GM18870 (cell line): ENCODE data around the gene PNCK.
"Not testable (repeated sequence)": the region's sequence is repeated elsewhere in the genome, so short reads cannot be mapped to it uniquely, and the experiment has no call there.

ENCODE experiments used
- ATAC-seq: cut with Tn5 transposase; IDR thresholded peaks from one replicate; pipeline ENCODE4 v1.9.1; 2021; ENCODE audit warnings: moderate library complexity; ENCODE audit not compliant: unreplicated experiment

Gene PNCK

GRCh38 chrX:153686711-153687110, 13.1 kb upstream of the PNCK start:
- no peak for ATAC-seq

DNA sequence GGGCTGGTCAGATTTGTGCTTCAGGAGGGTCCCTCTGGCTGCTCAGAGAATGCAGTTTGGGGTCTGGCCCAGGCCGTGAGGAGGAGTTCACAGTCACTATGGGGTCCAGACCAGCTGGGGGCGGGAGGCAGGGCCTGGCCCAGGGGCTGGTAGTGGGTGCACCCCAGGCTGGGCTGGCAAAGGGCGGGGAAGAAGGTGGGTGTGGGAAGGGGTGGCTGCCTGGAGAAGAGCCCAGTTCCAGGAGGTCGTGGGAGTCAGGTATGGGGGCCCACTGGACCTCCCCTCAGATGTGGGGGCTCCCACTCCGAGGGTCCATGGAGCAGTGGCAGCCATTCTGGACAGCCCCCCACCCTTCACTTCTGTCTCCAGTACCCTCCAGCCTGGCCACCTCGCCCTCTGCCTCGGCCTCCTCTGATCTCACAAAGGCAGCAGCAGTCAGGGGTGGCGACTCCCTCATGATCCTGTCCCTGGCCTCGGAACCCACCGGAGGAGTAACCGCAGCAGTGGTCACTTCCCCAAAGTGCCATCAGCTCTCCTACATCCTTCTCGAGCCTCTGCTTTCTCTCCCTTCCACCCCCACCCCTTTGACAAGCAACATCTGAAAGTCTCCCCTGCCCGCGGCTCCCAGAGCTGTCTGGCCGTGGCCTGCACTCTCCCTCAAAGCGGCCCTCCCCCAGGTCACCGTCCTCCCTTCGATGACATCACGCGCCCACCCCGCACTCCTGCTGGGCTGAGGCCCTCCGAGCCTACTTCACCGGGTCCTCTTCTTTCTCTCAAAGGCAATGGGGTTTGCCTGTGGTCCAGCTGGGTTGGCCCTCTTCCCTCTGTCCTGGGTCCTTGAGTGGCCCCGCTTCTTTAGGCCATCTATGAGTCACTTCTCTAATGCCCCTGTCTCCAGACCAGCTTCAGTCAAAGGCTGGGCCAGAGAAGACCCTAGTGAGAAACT, 12.4 kb upstream of the PNCK start:
- no peak for ATAC-seq

- ATAC-seq, result no peak
Measured at GRCh38 chrX:153685156-153685536, 11.5 kb upstream of the PNCK start.

DNA sequence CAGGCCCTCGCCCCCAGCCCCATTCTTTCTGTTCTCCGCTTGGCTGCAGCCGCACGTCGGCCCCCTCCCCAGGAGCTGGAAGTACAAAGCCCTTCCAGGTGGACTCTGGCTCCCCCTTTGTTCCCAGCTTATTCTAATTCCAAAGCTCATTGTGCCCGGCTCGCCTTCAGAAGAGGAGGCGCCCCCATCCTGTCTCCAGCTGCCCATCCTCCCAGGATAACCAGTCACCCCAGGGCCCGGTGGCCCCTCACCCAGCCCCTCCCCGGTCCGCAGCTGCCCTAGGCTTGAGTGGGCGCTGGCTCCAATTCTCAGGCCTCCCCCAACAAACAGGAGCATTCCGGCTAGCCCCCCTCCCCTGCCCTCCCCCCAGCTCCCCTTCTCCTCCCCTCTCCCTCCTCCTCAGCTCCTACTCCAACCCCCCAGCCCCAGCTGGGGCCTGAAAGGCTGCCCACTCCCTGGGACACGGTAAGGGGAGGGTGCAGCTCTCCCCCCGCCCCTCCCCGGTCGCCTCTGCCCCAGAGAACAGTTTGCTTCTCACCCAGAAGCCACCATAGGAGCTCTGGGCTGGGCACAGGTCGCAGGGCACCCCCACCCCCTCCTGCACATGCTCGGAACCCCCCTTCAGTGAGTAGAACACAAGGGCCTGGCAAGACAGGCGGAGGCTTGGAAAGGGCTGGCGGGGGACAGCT, 11.0 kb upstream of the PNCK start:
- ATAC-seq, result no peak

DNA sequence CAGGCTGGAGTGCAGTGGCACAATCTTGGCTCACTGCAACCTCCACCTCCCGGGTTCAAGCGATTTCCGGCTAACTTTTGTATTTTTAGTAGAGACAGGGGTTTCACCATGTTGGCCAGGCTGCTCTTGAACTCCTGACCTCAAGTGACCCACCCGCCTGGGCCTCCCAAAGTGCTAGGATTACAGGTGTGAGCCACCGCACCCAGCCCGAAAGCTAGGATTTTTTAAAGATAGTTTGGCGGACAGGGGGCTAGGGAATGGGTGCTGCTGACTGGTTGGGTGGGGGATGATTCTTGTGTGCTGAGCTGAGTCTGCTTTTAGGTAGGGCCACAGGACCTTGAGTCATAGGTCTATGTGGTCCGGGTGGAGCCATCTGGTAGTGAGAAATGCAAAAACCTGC, 9.9 kb upstream of the PNCK start:
- ATAC-seq, result not testable (repeated sequence)

DNA sequence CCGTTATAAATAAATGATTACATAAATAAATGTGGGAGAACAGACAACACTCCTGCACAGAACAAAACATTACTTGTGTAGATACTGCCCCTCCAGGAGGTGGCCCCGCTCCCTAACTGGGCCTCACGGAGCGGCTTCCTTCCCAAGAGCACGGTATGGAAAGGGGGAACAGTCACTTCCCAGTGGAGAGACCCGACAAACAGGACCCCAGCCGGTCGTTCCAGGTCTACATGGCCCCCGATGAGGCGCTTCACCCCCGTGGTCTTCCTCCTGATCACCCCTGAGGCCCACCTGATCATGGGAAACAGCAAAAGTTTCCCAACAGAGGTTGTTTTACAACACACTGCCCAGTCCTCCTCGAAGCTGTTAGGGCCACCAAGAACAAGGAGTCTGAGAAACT, 7.6 kb upstream of the PNCK start:
- ATAC-seq, result no peak

GRCh38 chrX:153674219-153674851, 722 bp upstream of the PNCK start:
- no peak for ATAC-seq

- ATAC-seq, result no peak
Measured at GRCh38 chrX:153672531-153673427, 834 bp downstream of the PNCK start.

DNA sequence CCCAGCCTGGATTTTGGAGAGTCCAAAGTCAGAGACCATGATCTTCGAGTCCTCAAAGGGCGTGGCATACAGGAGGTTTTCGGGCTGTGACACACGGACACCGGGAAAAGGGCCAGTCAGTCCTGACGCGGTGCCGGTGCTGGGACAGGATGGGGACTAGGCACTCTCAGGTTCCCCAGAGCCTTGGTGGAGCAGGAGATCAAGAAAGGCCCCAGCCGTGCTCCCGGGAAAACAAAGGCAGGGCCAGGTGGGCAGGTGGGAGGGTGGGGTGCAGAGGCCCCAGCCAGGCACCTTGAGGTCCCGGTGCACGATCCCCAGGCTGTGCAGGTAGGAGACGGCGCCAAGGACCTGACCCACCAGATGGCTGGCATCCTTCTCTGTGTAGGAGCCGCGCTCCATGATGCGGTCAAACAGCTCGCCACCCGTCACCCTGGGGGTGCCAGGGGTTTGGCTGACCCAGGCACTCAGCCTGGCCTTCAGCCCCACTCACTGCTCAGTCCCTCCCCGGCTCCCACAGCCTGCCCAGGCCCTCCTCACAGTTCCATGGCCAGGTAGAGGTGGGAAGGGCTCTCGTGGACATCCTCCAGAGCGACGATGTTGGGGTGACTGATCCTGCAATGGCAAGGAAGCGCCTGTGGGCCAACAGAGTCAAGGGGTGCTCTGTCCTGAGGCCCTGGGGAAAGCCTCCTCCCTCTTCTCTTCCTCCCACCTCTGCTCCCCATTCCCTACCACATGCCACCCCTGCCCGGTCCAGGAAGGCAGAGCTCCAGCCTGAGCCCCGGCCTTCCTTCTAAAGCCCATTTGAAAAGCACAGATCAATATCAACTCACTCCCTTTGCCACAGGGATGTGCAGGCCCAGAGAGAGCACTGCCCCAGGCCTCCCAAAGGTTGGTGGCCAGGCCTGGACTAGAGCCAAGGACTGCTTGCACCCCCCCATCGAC, 1.8 kb downstream of the PNCK start:
- no peak for ATAC-seq

DNA sequence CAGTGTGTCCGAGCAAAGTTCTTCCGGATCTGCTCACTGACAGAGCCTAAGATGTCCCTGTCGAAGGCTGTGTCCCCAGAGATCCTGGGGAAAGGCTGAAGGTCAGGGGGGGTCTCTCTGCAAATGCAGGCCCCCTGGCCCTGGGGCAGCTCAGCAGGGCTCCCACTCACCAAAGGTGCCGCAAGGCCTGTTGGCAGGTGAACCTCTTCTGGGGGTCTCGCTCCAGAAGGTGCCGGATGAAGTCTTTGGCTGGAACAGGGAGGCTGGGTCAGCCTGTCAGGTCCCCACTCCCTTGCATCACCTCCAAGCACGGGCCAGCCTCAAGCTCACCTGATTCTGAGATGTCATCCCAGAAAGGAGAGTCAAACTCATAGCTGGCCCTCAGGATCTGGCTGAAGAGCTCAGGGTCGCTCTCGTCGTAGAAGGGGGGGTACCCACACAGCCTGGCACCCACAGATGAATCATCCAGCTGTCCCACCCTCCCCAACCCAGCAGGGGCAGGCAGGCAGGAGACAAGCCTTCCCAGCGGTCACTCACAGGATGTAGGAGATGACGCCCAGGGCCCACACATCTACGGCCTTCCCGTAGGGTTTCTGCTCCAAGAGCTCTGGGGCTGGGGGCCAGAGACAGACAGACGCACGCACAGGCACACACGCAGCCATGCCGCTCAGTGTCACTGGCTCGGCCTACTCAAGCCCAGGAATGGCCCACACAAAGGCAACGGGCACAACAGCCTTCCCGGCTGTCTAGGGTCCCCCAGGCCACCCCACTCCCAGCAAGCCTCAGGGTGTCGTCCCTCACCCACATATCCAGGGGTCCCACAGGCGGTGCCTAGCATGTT, 2.6 kb downstream of the PNCK start:
- no peak for ATAC-seq

GRCh38 chrX:153669901-153670731, 3.5 kb downstream of the PNCK start:
- ATAC-seq, result no peak

- ATAC-seq, result no peak
Measured at GRCh38 chrX:153669174-153669890, 4.3 kb downstream of the PNCK start.

GRCh38 chrX:153668423-153669173, 5.0 kb downstream of the PNCK start:
- ATAC-seq, result no peak

GRCh38 chrX:153667956-153668396, 5.6 kb downstream of the PNCK start:
- ATAC-seq, result no peak

- no peak for ATAC-seq
Measured at GRCh38 chrX:153667281-153667955, 6.2 kb downstream of the PNCK start.
